NCI-H2107 treated with DMSO at 0.1 percent for 48 hours (cell line): ENCODE results near the gene MORN4.
A peak's percentile ranks its signal among the peaks of the same experiment; 100 is the strongest.
"Not testable (repeated sequence)": the region's sequence is repeated elsewhere in the genome, so short reads cannot be mapped to it uniquely, and the experiment has no call there.

Source experiments
- DNase-seq: peaks from one replicate; lab custom pipeline; 2025; ENCODE audit not compliant: unreplicated experiment; lab: John Stamatoyannopoulos, UW

Gene MORN4

GRCh38 chr10:97632949-97633884 lies at the start of gene MORN4:
TSS of gene MORN4 (minus strand) at chr10:97633500. CDS start at chr10:97619653, 13,847 bp downstream.
- peak; percentile 73 for DNase-seq

- DNase-seq = no peak
These were observed 48.7 kb upstream of the MORN4 start for GRCh38 chr10:97682042-97682441.

DNA sequence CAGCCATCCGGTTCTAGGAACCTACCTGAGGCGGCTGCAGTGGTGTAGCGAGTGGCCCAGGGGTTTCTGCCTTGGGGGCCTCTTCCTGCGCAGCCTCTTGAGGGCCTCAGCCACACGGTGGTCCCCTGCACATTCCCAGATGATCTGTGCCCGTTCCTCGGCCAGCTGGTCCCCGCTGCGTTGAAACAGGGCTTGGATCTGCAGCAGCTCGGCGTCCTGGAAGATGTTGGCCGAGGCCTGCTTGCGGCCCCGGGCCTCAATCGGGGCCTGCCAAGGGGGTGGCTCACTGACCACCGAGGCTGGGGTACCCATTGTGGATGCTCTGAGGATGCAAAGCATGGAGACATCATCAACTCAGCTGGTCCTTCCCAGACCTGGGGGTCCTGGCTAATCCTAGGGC lies 46.3 kb upstream of the MORN4 start:
- DNase-seq = no peak

GRCh38 chr10:97676770-97677581 lies 43.7 kb upstream of the MORN4 start:
- DNase-seq = peak; percentile 27

DNA sequence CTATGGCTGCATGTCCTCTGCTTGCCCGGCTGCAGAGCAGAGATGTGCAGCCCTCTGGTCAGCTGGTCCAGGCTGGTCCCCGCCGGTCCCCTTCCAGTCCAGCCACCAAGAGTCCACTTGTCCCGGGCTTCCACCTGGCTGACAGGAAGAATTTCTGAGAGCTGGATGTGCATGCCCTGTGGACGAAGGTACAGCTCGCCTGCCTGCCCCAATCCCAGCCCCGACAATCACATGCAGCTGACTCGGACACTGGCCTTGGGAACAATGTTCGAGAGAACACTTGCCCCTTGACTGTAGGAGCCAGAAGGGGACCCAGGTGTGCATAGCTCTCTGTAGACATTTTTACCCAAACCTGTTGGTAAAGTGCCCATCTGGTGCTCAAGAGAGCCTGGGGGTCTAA lies 41.9 kb upstream of the MORN4 start:
- DNase-seq = no peak

- DNase-seq = no peak
These were observed 40.6 kb upstream of the MORN4 start for GRCh38 chr10:97673736-97674525.

GRCh38 chr10:97669571-97669970 lies 36.3 kb upstream of the MORN4 start:
- DNase-seq = no peak

DNA sequence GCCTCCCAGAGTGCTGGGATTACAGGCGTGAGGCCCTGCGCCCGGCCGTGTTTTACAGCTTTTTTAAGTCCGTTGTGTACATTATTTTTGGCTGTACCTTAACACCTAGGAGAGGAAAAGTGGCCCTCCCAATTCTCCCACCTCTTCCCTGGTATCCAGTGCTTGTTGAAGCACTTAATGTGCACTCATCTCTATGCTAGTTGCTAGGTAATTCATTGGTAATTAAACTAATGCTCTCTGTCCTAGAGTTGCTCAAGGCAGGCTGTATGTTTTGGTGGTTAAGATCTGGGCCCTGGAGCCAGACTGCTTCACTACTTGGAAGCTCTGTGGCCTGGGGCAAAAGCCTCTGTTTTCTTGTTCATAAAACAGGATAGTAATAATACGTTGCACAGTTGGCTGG lies 34.2 kb upstream of the MORN4 start:
- DNase-seq = no peak

DNA sequence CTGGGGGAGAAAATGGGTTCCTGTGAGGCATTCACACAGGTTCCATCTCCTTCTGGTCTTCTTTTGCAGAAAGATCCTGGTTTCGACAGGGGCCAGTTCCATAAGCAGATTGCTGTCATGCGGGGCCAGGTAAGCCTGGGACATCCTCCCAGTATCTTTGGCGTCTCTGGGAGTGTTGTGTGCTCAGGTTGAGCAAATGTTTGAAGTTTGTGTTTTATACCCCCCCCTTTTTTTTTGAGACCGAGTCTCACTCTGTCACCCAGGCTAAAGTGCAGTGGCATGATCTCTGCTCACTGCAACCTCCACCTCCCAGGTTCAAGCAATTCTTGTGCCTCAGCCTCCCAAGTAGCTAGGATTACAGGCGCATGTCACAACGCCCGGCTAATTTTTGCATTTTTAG lies 33.7 kb upstream of the MORN4 start:
- no peak for DNase-seq

GRCh38 chr10:97664282-97664850 lies 31.1 kb upstream of the MORN4 start:
- no peak for DNase-seq

DNA sequence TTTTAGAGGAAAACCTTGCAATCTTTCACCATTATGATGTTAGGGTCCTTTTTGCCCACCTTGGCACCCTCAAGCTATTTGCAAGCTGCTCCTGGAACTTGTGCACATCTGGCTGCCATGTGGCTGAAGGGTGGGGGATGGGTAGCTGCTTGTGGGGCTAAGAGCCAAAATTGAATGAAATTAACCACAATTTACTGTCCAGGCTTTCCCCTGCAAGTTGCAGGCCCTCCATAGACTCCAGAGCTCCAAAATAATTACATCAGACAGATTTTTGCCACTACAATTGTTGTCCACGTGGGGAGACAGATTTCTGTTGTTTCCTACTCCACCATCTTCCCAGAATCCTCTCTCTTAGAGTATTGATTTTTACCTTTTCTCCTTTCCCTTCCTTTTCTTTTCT lies 26.3 kb upstream of the MORN4 start:
- DNase-seq = no peak

DNA sequence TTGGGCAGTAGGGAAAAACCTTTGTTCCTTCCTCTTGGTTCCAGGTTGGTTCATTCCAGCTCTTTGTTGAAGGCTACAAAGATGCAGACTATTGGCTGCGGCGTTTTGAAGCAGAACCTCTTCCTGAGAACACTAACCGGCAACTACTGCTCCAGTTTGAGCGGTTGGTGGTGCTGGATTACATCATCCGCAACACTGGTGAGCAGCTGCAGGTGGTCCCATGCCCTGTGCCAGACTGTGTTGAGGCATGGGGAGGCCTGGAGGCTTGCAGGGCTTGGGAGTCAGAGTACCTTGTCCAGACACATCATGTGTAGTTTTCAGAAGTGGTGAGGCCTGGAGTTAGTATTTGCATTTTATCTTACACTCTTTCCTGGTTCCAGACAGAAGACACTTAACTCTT lies 23.5 kb upstream of the MORN4 start:
- no peak for DNase-seq

- no peak for DNase-seq
These were observed 18.5 kb upstream of the MORN4 start for GRCh38 chr10:97651773-97652172.

- DNase-seq = no peak
These were observed 17.4 kb upstream of the MORN4 start for GRCh38 chr10:97650726-97651125.

DNA sequence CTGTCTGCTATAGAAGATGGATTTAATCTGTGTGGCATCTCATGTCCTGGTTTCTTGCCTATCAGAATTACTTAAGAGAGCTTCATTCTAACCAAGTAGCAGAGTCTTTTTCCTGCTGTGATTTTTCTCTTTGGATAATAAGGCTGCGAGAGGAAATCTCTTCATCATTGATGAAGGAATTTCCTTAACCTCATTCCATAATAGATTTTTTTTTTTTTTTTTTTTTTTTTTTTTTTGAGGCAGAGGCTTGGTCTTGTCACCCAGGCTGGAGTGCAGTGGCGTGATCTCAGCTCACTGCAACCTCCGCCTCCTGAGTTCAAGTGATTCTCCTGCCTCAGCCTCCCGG lies 16.1 kb upstream of the MORN4 start:
- not testable (repeated sequence) for DNase-seq

DNA sequence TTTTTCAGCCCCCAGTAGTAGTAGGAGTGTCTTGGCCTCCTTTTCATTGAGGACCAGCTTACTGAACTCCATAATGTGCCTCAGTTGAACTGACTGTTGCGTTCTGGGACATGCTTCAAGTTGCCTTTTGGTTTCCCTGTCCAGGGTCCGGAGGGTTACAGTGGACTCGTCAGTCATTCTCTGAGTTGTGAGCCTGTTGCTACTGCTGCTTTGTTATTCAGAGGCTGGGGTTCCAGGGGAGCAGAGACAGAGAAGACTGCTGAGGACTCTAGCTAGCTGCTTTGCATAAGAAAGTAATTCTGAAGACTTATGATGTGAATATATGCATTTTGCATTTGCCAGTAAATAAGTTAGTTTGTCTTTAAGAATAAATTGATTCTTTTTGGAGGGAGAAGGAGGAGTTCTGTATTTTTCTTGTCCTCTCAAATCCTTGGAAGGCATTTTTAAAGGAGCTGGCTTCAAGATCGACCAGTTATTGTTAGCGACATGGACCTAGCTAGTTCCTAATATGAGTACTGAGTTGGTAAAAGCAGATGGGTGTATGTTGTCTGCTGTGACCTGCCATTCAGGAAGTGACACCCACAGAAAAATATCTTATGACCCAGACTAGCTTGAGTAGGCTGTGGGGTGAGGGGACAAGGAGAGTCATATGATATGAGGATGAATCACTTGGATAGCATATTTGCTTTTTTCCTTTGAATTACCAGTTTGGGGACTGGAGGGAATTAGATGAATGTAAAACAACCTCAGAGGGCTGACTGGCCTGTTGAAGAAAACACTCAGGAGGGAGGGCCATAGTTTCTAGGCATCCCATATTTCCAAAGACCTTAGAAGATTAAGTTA lies 15.5 kb upstream of the MORN4 start:
- no peak for DNase-seq

GRCh38 chr10:97647556-97647955 lies 14.3 kb upstream of the MORN4 start:
- DNase-seq = no peak

- no peak for DNase-seq
These were observed 11.6 kb upstream of the MORN4 start for GRCh38 chr10:97644936-97645335.

- no peak for DNase-seq
These were observed 10.2 kb upstream of the MORN4 start for GRCh38 chr10:97643441-97643985.
